Measurements from ENCODE around the gene TMOD1. TPM values are rescaled to one million over a fixed set of nuclear protein-coding genes. Genes with fewer than 3 reads are reported as not detected.

TMOD1 gene
- total RNA-seq, 1 donor from 2014 or later = 0.23 TPM

DNA sequence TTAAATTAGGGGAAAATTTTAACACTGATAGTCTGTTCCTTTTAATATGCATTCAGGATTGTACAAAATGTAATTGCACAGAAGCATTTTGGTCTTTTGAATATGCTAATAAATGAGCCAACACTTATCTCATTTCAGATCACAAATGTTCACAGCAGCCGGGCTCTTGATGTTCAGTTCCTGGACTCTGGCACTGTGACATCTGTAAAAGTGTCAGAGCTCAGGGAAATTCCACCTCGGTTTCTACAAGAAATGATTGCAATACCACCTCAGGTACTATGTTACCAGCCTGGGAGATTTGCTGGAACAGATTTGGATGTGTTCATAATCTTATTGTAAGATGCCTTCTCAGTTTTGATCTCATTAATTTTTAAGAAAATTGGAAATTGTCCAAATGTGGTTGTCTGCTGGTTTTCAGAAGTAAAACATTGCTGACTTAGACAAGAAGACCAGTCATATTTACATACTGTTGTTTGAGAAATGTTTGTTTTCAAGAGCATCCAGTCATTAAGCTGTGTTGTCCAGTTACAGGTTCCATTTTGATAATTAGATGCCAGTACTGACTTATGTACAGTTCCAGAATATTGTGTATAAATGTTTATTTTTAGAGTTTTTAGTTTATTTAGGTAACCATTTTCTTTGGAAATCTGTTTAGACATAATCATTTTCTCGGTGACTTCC, 23.0 kb upstream of the TMOD1 start:
- DNase-seq (ENCODE audit: low read depth, low spot score) = no peak
- no peak for TF ChIP-seq CTCF (conservative IDR thresholded peaks at IDR 0.05)
- Mint-ChIP-seq H3K27ac (ENCODE audit: unreplicated experiment) (no peak overlapping the region), H3K4me1 (no peaks in the 10 kb centered on the region), H3K9me3 (peaks cover 4% of the 10 kb centered on the region), H3K27me3 (ENCODE audit: low read depth) (peaks cover 10% of the 10 kb centered on the region), H3K4me3 (no peak overlapping the region), H3K36me3 (ENCODE audit: low read depth) (peaks cover 4% of the 10 kb centered on the region)

DNA sequence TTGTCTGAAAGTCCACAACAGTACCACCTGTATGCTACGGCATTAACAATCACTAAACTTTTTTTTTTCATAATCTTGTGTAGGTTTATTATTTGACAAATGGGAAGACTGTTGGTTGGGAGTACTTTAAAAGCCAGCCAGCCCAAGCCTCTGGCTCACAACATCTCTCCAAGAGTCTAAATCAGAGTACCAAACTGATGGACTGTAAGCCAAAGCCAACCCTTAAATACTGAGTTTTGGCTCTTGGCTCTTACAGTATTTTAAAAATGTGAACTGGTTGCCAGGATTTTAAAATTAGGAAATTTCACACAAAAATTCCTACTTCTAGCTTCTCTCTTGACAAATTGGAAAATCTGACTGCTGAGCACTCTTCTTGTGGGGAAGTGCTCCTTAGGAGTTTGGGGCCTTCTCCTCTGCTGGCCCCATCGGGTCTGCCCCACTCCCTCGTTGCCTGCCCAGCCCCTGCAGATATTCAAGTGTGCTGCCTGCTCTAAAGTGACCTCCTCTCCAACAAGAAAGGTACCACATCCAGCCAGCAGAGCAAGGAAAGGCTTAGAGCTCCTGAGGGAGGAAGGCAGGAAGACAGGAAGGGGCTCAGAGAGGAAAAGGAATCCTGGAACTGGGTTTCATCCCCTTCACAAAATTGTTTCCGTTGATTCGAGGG, 21.8 kb upstream of the TMOD1 start:
- Mint-ChIP-seq H3K36me3 (ENCODE audit: low read depth) (peaks cover 4% of the 10 kb centered on the region), H3K4me3 (no peak overlapping the region), H3K9me3 (peaks cover 4% of the 10 kb centered on the region), H3K27ac (ENCODE audit: unreplicated experiment) (no peak overlapping the region), H3K27me3 (ENCODE audit: low read depth) (peaks cover 5% of the 10 kb centered on the region), H3K4me1 (no peaks in the 10 kb centered on the region)
- no peak for DNase-seq (ENCODE audit: low read depth, low spot score)
- TF ChIP-seq CTCF (conservative IDR thresholded peaks at IDR 0.05) = no peak

DNA sequence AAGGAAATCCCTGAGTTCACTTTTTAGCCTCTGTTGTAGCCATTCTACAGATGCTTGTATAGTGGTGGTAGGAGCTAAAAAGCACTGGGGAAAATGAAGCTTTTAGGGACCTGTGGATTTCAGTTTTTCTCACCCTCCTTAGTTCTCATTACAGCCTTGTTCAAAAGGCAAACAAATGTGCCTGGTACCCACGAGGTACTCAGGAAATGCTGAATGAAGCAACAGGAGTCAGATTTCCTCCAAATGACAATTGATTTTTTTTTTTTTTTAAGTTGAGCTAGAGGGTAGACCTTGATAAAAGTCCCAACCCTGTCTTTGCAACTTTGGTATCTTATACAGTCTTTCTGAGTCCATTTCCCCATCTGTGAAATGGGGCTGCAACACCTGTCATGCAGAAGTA, 21.3 kb upstream of the TMOD1 start:
- TF ChIP-seq CTCF (conservative IDR thresholded peaks at IDR 0.05) = no peak
- H3K9me3 Mint-ChIP-seq = peaks cover 4% of the 10 kb centered on the region
- H3K36me3 Mint-ChIP-seq (ENCODE audit: low read depth) = peaks cover 4% of the 10 kb centered on the region
- H3K27ac Mint-ChIP-seq (ENCODE audit: unreplicated experiment) = no peak overlapping the region
- no peaks in the 10 kb centered on the region for H3K4me1 Mint-ChIP-seq
- no peaks in the 10 kb centered on the region for H3K27me3 Mint-ChIP-seq (ENCODE audit: low read depth)
- no peak for DNase-seq (ENCODE audit: low read depth, low spot score)
- no peak overlapping the region for H3K4me3 Mint-ChIP-seq

GRCh38 chr9:97480749-97481148, 20.7 kb upstream of the TMOD1 start:
- H3K4me3 Mint-ChIP-seq = no peak overlapping the region
- H3K36me3 Mint-ChIP-seq (ENCODE audit: low read depth) = peaks cover 4% of the 10 kb centered on the region
- TF ChIP-seq CTCF (conservative IDR thresholded peaks at IDR 0.05) = no peak
- H3K9me3 Mint-ChIP-seq = peaks cover 4% of the 10 kb centered on the region
- no peak overlapping the region for H3K27ac Mint-ChIP-seq (ENCODE audit: unreplicated experiment)
- no peak for DNase-seq (ENCODE audit: low read depth, low spot score)
- no peaks in the 10 kb centered on the region for H3K27me3 Mint-ChIP-seq (ENCODE audit: low read depth)
- no peaks in the 10 kb centered on the region for H3K4me1 Mint-ChIP-seq

DNA sequence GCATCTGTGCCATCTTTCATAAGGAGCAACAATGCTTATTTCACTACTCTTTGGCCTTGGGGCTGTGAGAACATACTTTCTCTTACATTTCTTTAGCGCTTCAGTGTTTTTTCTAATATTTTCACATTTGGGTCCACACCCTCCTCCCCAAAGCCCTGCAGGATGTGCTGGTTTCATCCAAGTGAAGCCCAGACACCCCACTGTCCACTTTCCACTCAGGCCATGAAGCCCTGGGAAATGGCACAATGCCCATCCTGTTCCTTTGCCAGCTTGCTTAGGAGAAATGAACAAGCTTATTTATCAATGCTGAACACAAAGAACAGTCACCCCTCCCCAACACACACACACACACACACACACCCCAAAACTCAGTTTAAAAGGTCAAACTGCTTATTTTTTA, 17.3 kb upstream of the TMOD1 start:
- peaks cover 6% of the 10 kb centered on the region for H3K36me3 Mint-ChIP-seq (ENCODE audit: low read depth)
- peaks cover 4% of the 10 kb centered on the region for H3K9me3 Mint-ChIP-seq
- H3K27me3 Mint-ChIP-seq (ENCODE audit: low read depth) = peaks cover 2% of the 10 kb centered on the region
- H3K4me3 Mint-ChIP-seq = no peak overlapping the region
- no peak for TF ChIP-seq CTCF (conservative IDR thresholded peaks at IDR 0.05)
- no peak overlapping the region for H3K27ac Mint-ChIP-seq (ENCODE audit: unreplicated experiment)
- no peak for DNase-seq (ENCODE audit: low read depth, low spot score)
- H3K4me1 Mint-ChIP-seq = no peaks in the 10 kb centered on the region

Data from neural crest cell (in vitro differentiated cells).